HG03064 (cell line): ENCODE data around the gene RELB.

ENCODE experiments used
- ATAC-seq: cut with Tn5 transposase; IDR thresholded peaks from one replicate; pipeline ENCODE4 v1.9.1; 2021; ENCODE audit warnings: low read depth; ENCODE audit not compliant: unreplicated experiment

Gene RELB

GRCh38 chr19:45076029-45076850 is 75.0 kb downstream of the RELB start, which contains the start of gene ZNF296:
ZNF296 (minus strand) TSS chr19:45076478; CDS start chr19:45076373, 105 bp downstream.
- ATAC-seq: no peak

- ATAC-seq: no peak
Measured at GRCh38 chr19:45076851-45077730, 75.8 kb downstream of the RELB start.

GRCh38 chr19:45078390-45079062 is 77.3 kb downstream of the RELB start:
- ATAC-seq: no peak

GRCh38 chr19:45079063-45079910 is 78.0 kb downstream of the RELB start, which contains the start of gene GEMIN7:
GEMIN7 (plus strand) TSS chr19:45079260; CDS start chr19:45090115, 10,855 bp downstream.
- ATAC-seq: no peak

- no peak for ATAC-seq
Measured at GRCh38 chr19:45079911-45080370, 78.7 kb downstream of the RELB start.

- ATAC-seq: no peak
Measured at GRCh38 chr19:45082170-45082569, 80.9 kb downstream of the RELB start.

GRCh38 chr19:45086480-45086879 is 85.2 kb downstream of the RELB start:
- ATAC-seq: no peak

- ATAC-seq: no peak
Measured at GRCh38 chr19:45087531-45087930, 86.3 kb downstream of the RELB start.
